ENCODE measurements around the gene NCOR1.

NCOR1 gene

GRCh38 chr17:16025202-16025601, 190.1 kb downstream of the NCOR1 start:
- FAIRE-seq: no peak

- FAIRE-seq: no peak
Observed at GRCh38 chr17:16023881-16024280, 191.5 kb downstream of the NCOR1 start.

- no peak for FAIRE-seq
Observed at GRCh38 chr17:16019347-16019746, 196.0 kb downstream of the NCOR1 start.

GRCh38 chr17:16013943-16014407, 201.4 kb downstream of the NCOR1 start:
- FAIRE-seq: no peak

GRCh38 chr17:16007439-16007838, 207.9 kb downstream of the NCOR1 start:
- FAIRE-seq: no peak

GRCh38 chr17:16005636-16006035, 209.7 kb downstream of the NCOR1 start:
- FAIRE-seq: no peak

- FAIRE-seq: no peak
Observed at GRCh38 chr17:16003841-16004240, 211.5 kb downstream of the NCOR1 start.

- FAIRE-seq: no peak
Observed at GRCh38 chr17:16002708-16003260, 212.6 kb downstream of the NCOR1 start.

- FAIRE-seq: no peak
Observed at GRCh38 chr17:16001226-16001897, 214.0 kb downstream of the NCOR1 start.

GRCh38 chr17:15999974-16000827, 215.1 kb downstream of the NCOR1 start:
- FAIRE-seq: no peak

GRCh38 chr17:15999141-15999973, 216.0 kb downstream of the NCOR1 start, which contains the start of the genes TTC19 and ZSWIM7:
Gene TTC19, plus strand, starts transcription at chr17:15999824. Its CDS starts 25 bp downstream, at chr17:15999849.
Gene ZSWIM7, minus strand, starts transcription at chr17:15999704. Its CDS starts 110 bp downstream, at chr17:15999594.
- FAIRE-seq: no peak

- FAIRE-seq: no peak
Observed at GRCh38 chr17:15998031-15998562, 217.2 kb downstream of the NCOR1 start.

- FAIRE-seq: no peak
Observed at GRCh38 chr17:15996322-15996721, 219.0 kb downstream of the NCOR1 start.

- no peak for FAIRE-seq
Observed at GRCh38 chr17:15981646-15982580, 233.4 kb downstream of the NCOR1 start.

GRCh38 chr17:15981208-15981607, 234.1 kb downstream of the NCOR1 start:
- FAIRE-seq: no peak
